BLaER1 treated with 17β-estradiol and CSF1 and Interleukin-3, amounts not matched to agents 10 nM and 100 nM (cell line): ENCODE measurements around the gene MADCAM1.

Experiments used
- H3K27ac ChIP-seq, 11 experiments: shearing (Covaris generic); formaldehyde crosslinking; 2 replicates each; pipeline ENCODE4 v1.8.1; 2022
- H3K27me3 ChIP-seq, 11 experiments: shearing (Covaris generic); formaldehyde crosslinking; 2 replicates each; pipeline ENCODE4 v1.8.1; 2022
- H3K36me3 ChIP-seq, 11 experiments: shearing (Covaris generic); formaldehyde crosslinking; 2 replicates each; pipeline ENCODE4 v1.8.1; 2022
- H3K4me1 ChIP-seq, 10 experiments: shearing (Covaris generic); formaldehyde crosslinking; 2 replicates each; pipeline ENCODE4 v1.8.1; 2022
- H3K4me2 ChIP-seq, 11 experiments: shearing (Covaris generic); formaldehyde crosslinking; 2 replicates each; pipeline ENCODE4 v1.8.1; 2022
- H3K4me3 ChIP-seq, 10 experiments: shearing (Covaris generic); formaldehyde crosslinking; 2 replicates each; pipeline ENCODE4 v1.8.1; 2022
- H3K9ac ChIP-seq, 11 experiments: shearing (Covaris generic); formaldehyde crosslinking; 2 replicates each; pipeline ENCODE4 v1.8.1; 2022
- H3K9me3 ChIP-seq, 11 experiments: shearing (Covaris generic); formaldehyde crosslinking; replicated peaks in 1 of 11; 2 replicates each; pipeline ENCODE4 v1.8.1; 2022
- H4K20me1 ChIP-seq, 11 experiments: shearing (Covaris generic); formaldehyde crosslinking; 2 replicates each; pipeline ENCODE4 v1.8.1; 2022
- Cebpa-rat ChIP-seq, 11 experiments: shearing (Covaris generic); IDR thresholded peaks; 2 replicates each; pipeline ENCODE4 v1.8.1; 2022

MADCAM1 gene

GRCh38 chr19:535017-535835, 38.9 kb downstream of the MADCAM1 start:
- Histone ChIP-seq H3K27me3 (no peaks in the 10 kb centered on the region), H3K27ac (0 out of 22 replicates have a peak overlapping the region, but pooled peaks of 1 of the 11 experiments have one; percentile 14), H3K9ac (peak overlapping the region in 8 of 11 experiments; percentile 4 to 54 (median 43); a peak in 10 of 22 replicates), H3K4me3 (no peak overlapping the region), H3K36me3 (peaks cover 42 to 59% (median 49%) of the 10 kb centered on the region in 11 experiments), H3K9me3 (no peaks in the 10 kb centered on the region), H3K4me1 (peaks cover 17 to 50% (median 39%) of the 10 kb centered on the region in 10 experiments), H3K4me2 (no peak overlapping the region), H4K20me1 (peaks cover 59 to 79% (median 72%) of the 10 kb centered on the region in 11 experiments)
- TF ChIP-seq Cebpa-rat (IDR thresholded peaks at IDR 0.05) = no peak

GRCh38 chr19:536031-536880, 40.0 kb downstream of the MADCAM1 start:
- Histone ChIP-seq H3K27me3 (no peaks in the 10 kb centered on the region), H3K9ac (0 out of 22 replicates have a peak overlapping the region, but pooled peaks of 1 of the 11 experiments have one; percentile 42), H3K9me3 (no peaks in the 10 kb centered on the region), H3K4me2 (no peak overlapping the region), H3K4me3 (no peak overlapping the region), H3K4me1 (peaks cover 11 to 43% (median 33%) of the 10 kb centered on the region in 10 experiments), H3K27ac (0 out of 22 replicates have a peak overlapping the region, but pooled peaks of 1 of the 11 experiments have one; percentile 14), H4K20me1 (peaks cover 59 to 87% (median 73%) of the 10 kb centered on the region in 11 experiments), H3K36me3 (peaks cover 46 to 67% (median 55%) of the 10 kb centered on the region in 11 experiments)
- no peak for TF ChIP-seq Cebpa-rat (IDR thresholded peaks at IDR 0.05)

GRCh38 chr19:536881-537404, 40.7 kb downstream of the MADCAM1 start:
- H3K27ac ChIP-seq = no peak overlapping the region
- H3K9ac ChIP-seq = no peak overlapping the region
- no peak overlapping the region for H3K4me3 ChIP-seq
- peaks cover 64 to 91% (median 79%) of the 10 kb centered on the region in 11 experiments for H4K20me1 ChIP-seq
- H3K4me2 ChIP-seq = no peak overlapping the region
- no peaks in the 10 kb centered on the region for H3K27me3 ChIP-seq
- TF ChIP-seq Cebpa-rat (IDR thresholded peaks at IDR 0.05) = no peak
- H3K4me1 ChIP-seq = peaks cover 11 to 47% (median 33%) of the 10 kb centered on the region in 10 experiments
- H3K9me3 ChIP-seq = no peaks in the 10 kb centered on the region
- peaks cover 53 to 74% (median 62%) of the 10 kb centered on the region in 11 experiments for H3K36me3 ChIP-seq

GRCh38 chr19:538641-539428, 42.5 kb downstream of the MADCAM1 start:
- peaks cover 4 to 45% (median 29%) of the 10 kb centered on the region in 10 experiments for H3K4me1 ChIP-seq
- H3K9me3 ChIP-seq = no peaks in the 10 kb centered on the region
- peaks cover 61 to 86% (median 75%) of the 10 kb centered on the region in 11 experiments for H3K36me3 ChIP-seq
- peak overlapping the region in 7 of 11 experiments; percentile 31 to 55 (median 49); a peak in 12 of 22 replicates for H3K9ac ChIP-seq
- no peak overlapping the region for H3K4me3 ChIP-seq
- no peak for TF ChIP-seq Cebpa-rat (IDR thresholded peaks at IDR 0.05)
- peak overlapping the region in 8 of 11 experiments; percentile 37 to 82 (median 68); a peak in 16 of 22 replicates for H3K4me2 ChIP-seq
- peak overlapping the region in 3 of 11 experiments; percentile 7 to 28 (median 25); a peak in 4 of 22 replicates for H3K27ac ChIP-seq
- no peaks in the 10 kb centered on the region for H3K27me3 ChIP-seq
- H4K20me1 ChIP-seq = peaks cover 55 to 87% (median 72%) of the 10 kb centered on the region in 11 experiments

- Histone ChIP-seq H3K4me1 (peaks cover 0 to 43% (median 28%) of the 10 kb centered on the region in 10 experiments; a peak in 16 of 20 replicates), H3K36me3 (peaks cover 61 to 83% (median 75%) of the 10 kb centered on the region in 11 experiments), H3K27ac (peak overlapping the region in 3 of 11 experiments; percentile 7 to 28 (median 25); a peak in 3 of 22 replicates), H3K9me3 (no peaks in the 10 kb centered on the region), H3K4me2 (peak overlapping the region in 5 of 11 experiments; percentile 61 to 82 (median 79); a peak in 8 of 22 replicates), H3K27me3 (no peaks in the 10 kb centered on the region), H3K9ac (peak overlapping the region in 4 of 11 experiments; percentile 49 to 55 (median 54); a peak in 8 of 22 replicates), H3K4me3 (no peak overlapping the region), H4K20me1 (peaks cover 49 to 86% (median 65%) of the 10 kb centered on the region in 11 experiments)
- no peak for TF ChIP-seq Cebpa-rat (IDR thresholded peaks at IDR 0.05)
These were observed 43.2 kb downstream of the MADCAM1 start for GRCh38 chr19:539429-540030.

GRCh38 chr19:540867-541637, 44.8 kb downstream of the MADCAM1 start:
- Histone ChIP-seq H3K4me3 (no peak overlapping the region), H3K4me2 (no peak overlapping the region), H3K9me3 (no peaks in the 10 kb centered on the region), H3K27ac (0 out of 22 replicates have a peak overlapping the region, but pooled peaks of 1 of the 11 experiments have one; percentile 9), H3K4me1 (peaks cover 0 to 36% (median 27%) of the 10 kb centered on the region in 10 experiments; a peak in 16 of 20 replicates), H3K36me3 (peaks cover 49 to 71% (median 63%) of the 10 kb centered on the region in 11 experiments), H4K20me1 (peaks cover 33 to 70% (median 49%) of the 10 kb centered on the region in 11 experiments; a peak in 21 of 22 replicates), H3K9ac (no peak overlapping the region), H3K27me3 (no peaks in the 10 kb centered on the region)
- no peak for TF ChIP-seq Cebpa-rat (IDR thresholded peaks at IDR 0.05)

- Histone ChIP-seq H3K4me3 (no peak overlapping the region), H3K9me3 (no peaks in the 10 kb centered on the region)
- no peak for TF ChIP-seq Cebpa-rat (IDR thresholded peaks at IDR 0.05)
These were observed 45.4 kb downstream of the MADCAM1 start for GRCh38 chr19:541699-542098.

More at GRCh38 chr19:541699-542098, 45.4 kb downstream of the MADCAM1 start:
- no peaks in the 10 kb centered on the region for H3K27me3 ChIP-seq
- peaks cover 42 to 65% (median 56%) of the 10 kb centered on the region in 11 experiments for H3K36me3 ChIP-seq
- peaks cover 0 to 36% (median 27%) of the 10 kb centered on the region in 10 experiments; a peak in 16 of 20 replicates for H3K4me1 ChIP-seq
- 0 out of 22 replicates have a peak overlapping the region, but pooled peaks of 1 of the 11 experiments have one; percentile 9 for H3K27ac ChIP-seq
- H4K20me1 ChIP-seq = peaks cover 27 to 64% (median 43%) of the 10 kb centered on the region in 11 experiments; a peak in 21 of 22 replicates
- H3K9ac ChIP-seq = no peak overlapping the region
- H3K4me2 ChIP-seq = 0 out of 22 replicates have a peak overlapping the region, but pooled peaks of 1 of the 11 experiments have one; percentile 0
